HepG2 (cell line): ENCODE results near the gene KAZN.

Source experiments
- CENPT ChIP-seq: sonication (generic); formaldehyde crosslinking; IDR thresholded peaks from 2 replicates; pipeline ENCODE4 v1.8.0; 2022; ENCODE audit warnings: low read depth, mild to moderate bottlenecking, moderate library complexity, missing genetic modification reagents
- CHD2 ChIP-seq: IDR thresholded peaks from 2 replicates; pipeline ENCODE4 v1.6.1; 2011; ENCODE audit warnings: low read depth, low read length, improper control_type of control experiment
- CTCF ChIP-seq: sonication (generic); formaldehyde crosslinking; IDR thresholded peaks from 2 replicates; pipeline ENCODE4 v1.5.0; 2020; ENCODE audit warnings: mild to moderate bottlenecking, missing genetic modification reagents, moderate library complexity
- HNRNPUL1 ChIP-seq: fragments of 200-400 bp; formaldehyde crosslinking; IDR thresholded peaks from 2 replicates; pipeline ENCODE4 v1.6.1; 2017; ENCODE audit warnings: low read depth, mild to moderate bottlenecking, low read length, moderate library complexity
- IRF9 ChIP-seq: sonication (generic); formaldehyde crosslinking; IDR thresholded peaks from 2 replicates; pipeline ENCODE4 v1.8.0; 2022; ENCODE audit warnings: missing genetic modification reagents, mild to moderate bottlenecking, borderline replicate concordance
- NFRKB ChIP-seq: fragments of 450-650 bp; IDR thresholded peaks from 2 replicates; pipeline ENCODE4 v1.6.1; 2017
- POLR2AphosphoS5 ChIP-seq: IDR thresholded peaks from 2 replicates; pipeline ENCODE4 v1.6.1; 2012; ENCODE audit warnings: low read depth, low read length
- RAD21 ChIP-seq: fragments of 450-650 bp; formaldehyde crosslinking; IDR thresholded peaks from 2 replicates; pipeline ENCODE4 v1.5.0; 2020; ENCODE audit warnings: mild to moderate bottlenecking
- SP1 ChIP-seq, 2 experiments: fragments of 450-650 bp in 1 of 2; sonication (generic) in 1 of 2; formaldehyde crosslinking in 1 of 2; IDR thresholded peaks; 2 replicates each; pipeline versions ENCODE4 v1.4.0 to v1.6.1; 2016 to 2020; ENCODE audit warnings: missing genetic modification reagents in 1 of 2
- TFE3 ChIP-seq: IDR thresholded peaks from 2 replicates; pipeline ENCODE4 v1.6.1; 2016
- ZFYVE20 ChIP-seq: sonication (generic); formaldehyde crosslinking; IDR thresholded peaks from 2 replicates; pipeline ENCODE4 v1.8.0; 2023; ENCODE audit warnings: low read depth, mild to moderate bottlenecking, moderate library complexity, missing genetic modification reagents, borderline replicate concordance
- ZNF414 ChIP-seq: sonication (generic); formaldehyde crosslinking; IDR thresholded peaks from 2 replicates; pipeline ENCODE4 v1.5.0; 2020; ENCODE audit warnings: missing genetic modification reagents
- ZNF441 ChIP-seq: sonication (generic); formaldehyde crosslinking; IDR thresholded peaks from 2 replicates; pipeline ENCODE4 v1.7.0; 2021; ENCODE audit warnings: missing genetic modification reagents, borderline replicate concordance
- ZNF503 ChIP-seq: sonication (generic); formaldehyde crosslinking; IDR thresholded peaks from 2 replicates; pipeline ENCODE4 v1.4.0; 2020; ENCODE audit warnings: missing genetic modification reagents

- TF ChIP-seq POLR2AphosphoS5 (no peak), NFRKB (no peak), CENPT (CRISPR knock-in tag) (no peak), CTCF (CRISPR knock-in tag) (no peak), ZNF503 (CRISPR knock-in tag) (no peak), CHD2 (no peak), ZNF414 (no peak), TFE3 (CRISPR knock-in tag) (no peak), ZNF441 (CRISPR knock-in tag) (no peak), HNRNPUL1 (no peak), ZFYVE20 (CRISPR knock-in tag) (no peak), SP1 (IDR thresholded peaks at IDR 0.05) (no peak), SP1 (CRISPR knock-in tag; IDR thresholded peaks at IDR 0.05) (no peak), IRF9 (CRISPR knock-in tag) (no peak), RAD21 (CRISPR knock-in tag) (no peak)
These were observed 91.6 kb downstream of the KAZN start for GRCh38 chr1:14689996-14690615.
